ENCODE results near the gene AIP.

Gene AIP

GRCh38 chr11:67530282-67530592 lies 47.4 kb downstream of the AIP start:
- Histone ChIP-seq H3K36me3 (ENCODE audit: control insufficient read depth, insufficient read depth, low read length) (no peaks in the 10 kb centered on the region), H3K4me2 (ENCODE audit: low read length) (no peak overlapping the region), H3K27ac (no peak overlapping the region), H3K27me3 (ENCODE audit: control insufficient read depth, insufficient read depth, low read length) (no peaks in the 10 kb centered on the region), H3K9ac (no peak overlapping the region), H3K4me1 (no peaks in the 10 kb centered on the region), H3K79me2 (no peaks in the 10 kb centered on the region), H3K9me3 (ENCODE audit: control insufficient read depth, low read length) (no peaks in the 10 kb centered on the region), H3K4me3 (ENCODE audit: low read depth, low read length) (no peak overlapping the region), H2AFZ (no peak overlapping the region)
- TF ChIP-seq CTCF (IDR thresholded peaks at IDR 0.05): no peak

GRCh38 chr11:67532889-67533288 lies 50.1 kb downstream of the AIP start:
- TF ChIP-seq CTCF (IDR thresholded peaks at IDR 0.05): no peak
- H3K27ac ChIP-seq: no peak overlapping the region
- no peaks in the 10 kb centered on the region for H3K9me3 ChIP-seq (ENCODE audit: control insufficient read depth, low read length)

GRCh38 chr11:67534070-67534679 lies 51.3 kb downstream of the AIP start:
- H3K4me3 ChIP-seq (ENCODE audit: low read depth, low read length): no peak overlapping the region
- H3K9me3 ChIP-seq (ENCODE audit: control insufficient read depth, low read length): no peaks in the 10 kb centered on the region
- no peak overlapping the region for H3K27ac ChIP-seq
- no peak overlapping the region for H3K9ac ChIP-seq
- H2AFZ ChIP-seq: no peak overlapping the region
- no peak for TF ChIP-seq CTCF (IDR thresholded peaks at IDR 0.05)
- no peaks in the 10 kb centered on the region for H3K79me2 ChIP-seq
- H3K4me1 ChIP-seq: no peaks in the 10 kb centered on the region
- H3K27me3 ChIP-seq (ENCODE audit: control insufficient read depth, insufficient read depth, low read length): no peaks in the 10 kb centered on the region
- H3K4me2 ChIP-seq (ENCODE audit: low read length): no peak overlapping the region
- no peaks in the 10 kb centered on the region for H3K36me3 ChIP-seq (ENCODE audit: control insufficient read depth, insufficient read depth, low read length)

More at GRCh38 chr11:67532889-67533288, 50.1 kb downstream of the AIP start:
- no peak overlapping the region for H3K4me2 ChIP-seq (ENCODE audit: low read length)
- no peaks in the 10 kb centered on the region for H3K36me3 ChIP-seq (ENCODE audit: control insufficient read depth, insufficient read depth, low read length)
- no peak overlapping the region for H3K4me3 ChIP-seq (ENCODE audit: low read depth, low read length)
- H3K27me3 ChIP-seq (ENCODE audit: control insufficient read depth, insufficient read depth, low read length): no peaks in the 10 kb centered on the region
- H2AFZ ChIP-seq: no peak overlapping the region
- no peaks in the 10 kb centered on the region for H3K4me1 ChIP-seq
- no peak overlapping the region for H3K9ac ChIP-seq
- H3K79me2 ChIP-seq: no peaks in the 10 kb centered on the region

- no peak overlapping the region for H3K9ac ChIP-seq
- no peak overlapping the region for H2AFZ ChIP-seq
- no peak overlapping the region for H3K4me2 ChIP-seq (ENCODE audit: low read length)
- H3K36me3 ChIP-seq (ENCODE audit: control insufficient read depth, insufficient read depth, low read length): no peaks in the 10 kb centered on the region
- H3K79me2 ChIP-seq: no peaks in the 10 kb centered on the region
- no peaks in the 10 kb centered on the region for H3K27me3 ChIP-seq (ENCODE audit: control insufficient read depth, insufficient read depth, low read length)
- H3K9me3 ChIP-seq (ENCODE audit: control insufficient read depth, low read length): no peaks in the 10 kb centered on the region
- H3K4me3 ChIP-seq (ENCODE audit: low read depth, low read length): no peak overlapping the region
- no peaks in the 10 kb centered on the region for H3K4me1 ChIP-seq
- TF ChIP-seq CTCF (IDR thresholded peaks at IDR 0.05): no peak
- H3K27ac ChIP-seq: no peak overlapping the region
Measured at GRCh38 chr11:67535561-67535960, 52.7 kb downstream of the AIP start.

- Histone ChIP-seq H3K9ac (no peak overlapping the region), H3K4me1 (no peaks in the 10 kb centered on the region)
- no peak for TF ChIP-seq CTCF (IDR thresholded peaks at IDR 0.05)
Measured at GRCh38 chr11:67538306-67538705, 55.5 kb downstream of the AIP start.

More at GRCh38 chr11:67538306-67538705, 55.5 kb downstream of the AIP start:
- Histone ChIP-seq H3K4me2 (ENCODE audit: low read length) (no peak overlapping the region), H3K27ac (no peak overlapping the region), H3K79me2 (no peaks in the 10 kb centered on the region), H3K27me3 (ENCODE audit: control insufficient read depth, insufficient read depth, low read length) (no peaks in the 10 kb centered on the region), H3K36me3 (ENCODE audit: control insufficient read depth, insufficient read depth, low read length) (no peaks in the 10 kb centered on the region), H2AFZ (no peak overlapping the region), H3K4me3 (ENCODE audit: low read depth, low read length) (no peak overlapping the region), H3K9me3 (ENCODE audit: control insufficient read depth, low read length) (no peaks in the 10 kb centered on the region)
